Natural killer cell treated with Interleukin-12 subunit alpha and Interleukin-12 subunit beta and Interleukin-15 and Interleukin-18, amount 100 ng/mL, for 72 hours (primary cell): ENCODE results near the gene CPT1C. TPM values are rescaled to one million over a fixed set of nuclear protein-coding genes. Genes with fewer than 3 reads are reported as not detected.

ENCODE experiments used
- ATAC-seq, 2 donors: fragments of 150-1000 bp; cut with Tn5 transposase in 1 of 2; sonication (Bioruptor Pico), chemical (Tn5 transposase) in 1 of 2; 2 replicates each; pipeline ENCODE4 v1.10.0; 2021
- DNase-seq: peaks from one replicate; pipeline ENCODE4 v3.0.0; 2022; ENCODE audit warnings: low spot score
- H3K27ac Mint-ChIP-seq, 2 donors: 1 replicate in 1 of 2; 2 replicates in 1 of 2; pipeline ENCODE4 v1.8.0; 2022; ENCODE audit warnings: mixed read lengths in 2 of 2, mild to moderate bottlenecking in 1 of 2, moderate library complexity in 1 of 2
- H3K27me3 Mint-ChIP-seq, 2 donors: 1 replicate in 1 of 2; 2 replicates in 1 of 2; pipeline ENCODE4 v1.8.0; 2022; ENCODE audit warnings: mixed read lengths in 2 of 2
- H3K36me3 Mint-ChIP-seq: one replicate; pipeline ENCODE4 v1.8.0; 2022; ENCODE audit warnings: mixed read lengths
- H3K4me1 Mint-ChIP-seq, 2 donors: 1 replicate in 1 of 2; 2 replicates in 1 of 2; pipeline ENCODE4 v1.8.0; 2022; ENCODE audit warnings: low read depth in 2 of 2, mixed read lengths in 2 of 2, mild to moderate bottlenecking in 1 of 2
- H3K4me3 Mint-ChIP-seq: one replicate; pipeline ENCODE4 v1.8.0; 2022; ENCODE audit warnings: mixed read lengths
- H3K9me3 Mint-ChIP-seq: 2 replicates; pipeline ENCODE4 v1.8.0; 2022; ENCODE audit warnings: mixed read lengths
- total RNA-seq, 2 donors: library from RNA; stranded (reverse); gene quantifications; one replicate each; pipeline ENCODE4 v1.2.3, GENCODE V29; 2022

CPT1C gene
- total RNA-seq, 2 donors from 2014 or later = 0.52 to 2.7 TPM

DNA sequence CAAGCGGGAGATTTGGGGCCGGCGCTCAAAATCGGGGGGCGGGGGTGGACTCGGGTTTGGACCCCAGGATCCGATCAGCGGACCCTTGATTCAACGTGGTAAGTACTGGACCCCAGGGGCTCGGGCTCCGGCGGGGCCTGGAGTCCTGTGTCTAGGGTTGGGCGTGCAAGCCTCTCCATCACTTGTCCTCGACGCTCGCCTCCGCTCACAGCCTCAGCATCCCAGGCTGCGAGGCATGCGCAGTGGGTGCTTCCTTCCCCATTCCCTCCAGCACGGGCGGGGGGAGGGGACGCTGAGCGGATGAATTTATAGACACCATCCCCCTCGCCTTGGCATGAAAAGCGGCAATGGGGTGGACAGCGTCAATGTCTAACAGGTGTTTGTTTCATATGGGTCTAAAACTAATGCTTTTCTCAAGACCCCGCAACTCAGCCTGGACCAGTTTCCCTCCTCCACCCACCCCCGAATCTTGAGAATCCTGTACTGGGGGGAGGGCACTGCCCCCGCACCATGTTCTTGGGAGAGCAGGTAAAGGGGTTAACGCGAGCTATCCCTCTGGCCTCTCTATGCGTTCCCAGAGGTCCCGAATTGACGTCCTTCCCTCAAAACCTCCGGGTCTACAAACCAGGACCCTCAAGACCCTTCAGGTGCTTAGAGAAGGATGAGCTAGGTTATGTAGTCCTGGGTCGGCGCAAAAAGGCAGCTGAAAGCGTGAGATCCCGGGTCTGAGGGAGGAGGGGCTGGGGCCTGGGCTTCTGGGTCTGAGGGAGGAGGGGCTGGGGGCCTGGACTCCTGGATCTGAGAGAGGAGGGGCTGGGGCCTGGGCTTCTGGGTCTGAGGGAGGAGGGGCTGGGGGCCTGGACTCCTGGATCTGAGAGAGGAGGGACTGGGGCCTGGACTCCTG is 579 bp downstream of the CPT1C start:
- peaks cover 4% of the 10 kb centered on the region for H3K36me3 Mint-ChIP-seq
- peak overlapping the region in 1 of 2 donors; percentile 47 for H3K27ac Mint-ChIP-seq
- DNase-seq (no peak), ATAC-seq (peak in 1 of 2 donors; percentile 36)
- no peaks in the 10 kb centered on the region for H3K9me3 Mint-ChIP-seq
- H3K27me3 Mint-ChIP-seq = peaks cover 9 to 11% of the 10 kb centered on the region in 2 donors
- H3K4me1 Mint-ChIP-seq = peaks cover 13 to 15% of the 10 kb centered on the region in 2 donors
- H3K4me3 Mint-ChIP-seq = peak overlapping the region; percentile 76

DNA sequence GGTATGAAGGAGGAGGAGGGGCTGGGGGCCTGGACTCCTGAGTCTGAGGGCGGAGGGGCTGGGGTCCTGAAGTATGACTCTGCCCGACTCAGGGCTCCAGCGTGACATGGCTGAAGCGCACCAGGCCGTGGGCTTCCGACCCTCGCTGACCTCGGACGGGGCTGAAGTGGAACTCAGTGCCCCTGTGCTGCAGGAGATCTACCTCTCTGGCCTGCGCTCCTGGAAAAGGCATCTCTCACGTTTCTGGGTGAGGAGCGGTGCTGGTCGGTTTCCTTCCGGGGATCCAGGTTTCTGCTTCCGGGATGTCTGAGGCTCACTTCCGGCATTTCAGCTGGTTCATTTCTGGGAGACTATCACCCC is 1.2 kb downstream of the CPT1C start:
- H3K27me3 Mint-ChIP-seq = peaks cover 9 to 11% of the 10 kb centered on the region in 2 donors
- no peak overlapping the region for H3K4me3 Mint-ChIP-seq
- peaks cover 4% of the 10 kb centered on the region for H3K36me3 Mint-ChIP-seq
- no peaks in the 10 kb centered on the region for H3K9me3 Mint-ChIP-seq
- DNase-seq (no peak), ATAC-seq (no peak)
- H3K4me1 Mint-ChIP-seq = peaks cover 13 to 15% of the 10 kb centered on the region in 2 donors
- H3K27ac Mint-ChIP-seq = no peak overlapping the region

DNA sequence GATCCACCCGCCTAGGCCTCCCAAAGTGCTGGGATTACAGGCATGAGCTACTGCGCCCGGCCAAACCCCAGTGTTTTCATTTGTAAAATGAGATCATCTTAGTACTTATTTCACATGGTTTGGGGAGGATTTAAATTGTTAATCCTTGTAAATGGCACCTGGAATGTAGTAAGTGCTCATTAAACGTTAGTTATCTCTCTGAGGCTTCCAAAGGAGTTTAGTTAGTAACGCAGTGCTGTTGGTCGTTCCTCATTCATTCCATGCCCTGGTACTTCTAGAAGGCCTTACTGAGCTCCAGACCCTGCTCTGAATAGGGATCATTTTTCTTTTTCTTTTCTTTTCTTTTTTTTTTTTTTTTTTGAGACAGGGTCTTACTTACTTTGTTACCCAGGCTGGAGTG is 5.2 kb downstream of the CPT1C start:
- no peaks in the 10 kb centered on the region for H3K9me3 Mint-ChIP-seq
- DNase-seq = no peak

DNA sequence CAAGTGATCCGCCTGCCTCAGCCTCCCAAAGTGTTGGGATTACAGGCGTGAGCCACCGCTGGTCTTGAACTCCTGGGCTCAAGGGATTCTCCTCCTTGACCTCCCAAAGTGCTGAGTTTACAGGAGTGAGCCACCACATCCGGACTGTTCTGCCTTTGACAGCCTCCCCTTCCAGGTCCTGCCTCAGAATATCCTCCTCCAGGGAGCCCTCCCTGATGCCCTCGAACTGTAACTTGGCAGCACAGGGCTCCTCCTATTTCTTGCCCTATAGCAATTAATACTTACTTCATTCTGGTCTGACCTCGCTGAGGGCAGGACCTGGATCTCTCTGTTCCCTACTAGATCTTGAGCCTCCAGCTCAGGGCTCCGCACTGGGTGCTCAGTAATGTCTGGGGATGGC is 5.9 kb downstream of the CPT1C start:
- no peaks in the 10 kb centered on the region for H3K4me1 Mint-ChIP-seq

More for the DNA sequence above, 5.2 kb downstream of the CPT1C start:
- no peak for ATAC-seq
- Mint-ChIP-seq H3K36me3 (no peaks in the 10 kb centered on the region), H3K27me3 (peaks cover under 1 to 4% of the 10 kb centered on the region in 2 donors), H3K27ac (no peak overlapping the region), H3K4me1 (peaks cover 0 to under 1% of the 10 kb centered on the region in 2 donors), H3K4me3 (no peak overlapping the region)

DNA sequence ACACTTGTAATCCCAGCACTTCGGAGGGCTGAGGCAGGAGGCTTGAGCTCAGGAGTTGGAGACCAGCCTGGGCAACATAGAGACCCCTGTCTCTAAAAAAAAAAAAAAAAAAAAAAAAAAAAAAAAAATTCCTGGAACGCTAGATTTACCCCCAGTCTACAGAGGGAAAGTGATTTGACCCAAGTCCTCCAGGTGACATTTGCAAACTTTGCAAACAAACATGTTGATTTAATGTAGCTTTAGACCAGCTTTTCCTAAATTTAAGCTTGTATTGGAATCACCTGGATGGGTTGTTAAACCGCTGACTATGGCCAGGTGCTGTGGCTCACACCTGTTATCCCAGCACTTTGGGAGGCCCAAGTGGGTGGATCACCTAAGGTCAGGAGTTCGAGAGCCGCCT is 8.4 kb downstream of the CPT1C start:
- ATAC-seq (no peak), DNase-seq (no peak)
- Mint-ChIP-seq H3K27ac (no peak overlapping the region), H3K4me1 (no peaks in the 10 kb centered on the region), H3K36me3 (no peaks in the 10 kb centered on the region), H3K4me3 (no peak overlapping the region), H3K9me3 (no peaks in the 10 kb centered on the region), H3K27me3 (no peaks in the 10 kb centered on the region)

More for the DNA sequence above, 5.9 kb downstream of the CPT1C start:
- no peaks in the 10 kb centered on the region for H3K9me3 Mint-ChIP-seq
- peaks cover 0 to 4% of the 10 kb centered on the region in 2 donors for H3K27me3 Mint-ChIP-seq
- no peak overlapping the region for H3K4me3 Mint-ChIP-seq
- DNase-seq (no peak), ATAC-seq (no peak)
- H3K27ac Mint-ChIP-seq = no peak overlapping the region
- H3K36me3 Mint-ChIP-seq = no peaks in the 10 kb centered on the region

DNA sequence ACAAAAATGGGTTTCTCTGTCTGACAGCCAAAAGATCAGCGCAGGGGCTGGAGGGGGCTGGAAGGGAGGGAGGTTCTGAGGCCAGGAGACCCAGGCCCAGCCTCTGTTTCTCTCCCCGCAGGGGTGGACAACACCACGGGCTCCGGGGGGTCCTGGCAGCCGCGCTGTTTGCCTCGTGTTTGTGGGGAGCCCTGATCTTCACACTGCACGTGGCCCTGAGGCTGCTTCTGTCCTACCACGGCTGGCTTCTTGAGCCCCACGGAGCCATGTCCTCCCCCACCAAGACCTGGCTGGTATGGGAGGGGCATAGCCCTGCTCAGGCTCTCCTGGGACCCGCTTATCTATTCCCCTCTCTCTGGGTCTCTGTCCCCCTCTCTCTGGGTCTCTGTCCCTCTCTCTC is 9.6 kb downstream of the CPT1C start:
- H3K27me3 Mint-ChIP-seq = no peaks in the 10 kb centered on the region
- H3K4me1 Mint-ChIP-seq = no peaks in the 10 kb centered on the region
- no peak for DNase-seq
- peak; percentile 50 to 54 for ATAC-seq
- no peak overlapping the region for H3K4me3 Mint-ChIP-seq
- no peaks in the 10 kb centered on the region for H3K36me3 Mint-ChIP-seq
- H3K27ac Mint-ChIP-seq = no peak overlapping the region
- H3K9me3 Mint-ChIP-seq = no peaks in the 10 kb centered on the region

DNA sequence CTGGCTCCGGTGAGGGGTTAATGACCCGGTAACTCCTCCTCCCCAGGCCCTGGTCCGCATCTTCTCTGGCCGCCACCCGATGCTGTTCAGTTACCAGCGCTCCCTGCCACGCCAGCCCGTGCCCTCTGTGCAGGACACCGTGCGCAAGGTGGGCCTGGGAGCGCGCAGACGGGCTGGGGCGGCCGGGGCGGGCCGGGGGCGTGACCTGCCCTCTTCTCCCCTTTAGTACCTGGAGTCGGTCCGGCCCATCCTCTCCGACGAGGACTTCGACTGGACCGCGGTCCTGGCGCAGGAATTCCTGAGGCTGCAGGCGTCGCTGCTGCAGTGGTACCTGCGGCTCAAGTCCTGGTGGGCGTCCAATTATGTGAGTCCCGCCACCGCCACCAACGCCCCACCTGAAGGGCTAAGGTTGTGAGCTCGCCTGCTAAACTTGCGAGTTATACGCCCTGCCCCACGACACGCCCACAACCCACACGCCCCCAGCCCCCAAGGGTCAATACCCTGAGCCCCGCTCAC is 10.4 kb downstream of the CPT1C start:
- DNase-seq (no peak), ATAC-seq (no peak)
- no peak overlapping the region for H3K27ac Mint-ChIP-seq
- no peaks in the 10 kb centered on the region for H3K36me3 Mint-ChIP-seq
- H3K4me1 Mint-ChIP-seq = no peaks in the 10 kb centered on the region
- no peaks in the 10 kb centered on the region for H3K27me3 Mint-ChIP-seq
- H3K4me3 Mint-ChIP-seq = no peak overlapping the region
- no peaks in the 10 kb centered on the region for H3K9me3 Mint-ChIP-seq

DNA sequence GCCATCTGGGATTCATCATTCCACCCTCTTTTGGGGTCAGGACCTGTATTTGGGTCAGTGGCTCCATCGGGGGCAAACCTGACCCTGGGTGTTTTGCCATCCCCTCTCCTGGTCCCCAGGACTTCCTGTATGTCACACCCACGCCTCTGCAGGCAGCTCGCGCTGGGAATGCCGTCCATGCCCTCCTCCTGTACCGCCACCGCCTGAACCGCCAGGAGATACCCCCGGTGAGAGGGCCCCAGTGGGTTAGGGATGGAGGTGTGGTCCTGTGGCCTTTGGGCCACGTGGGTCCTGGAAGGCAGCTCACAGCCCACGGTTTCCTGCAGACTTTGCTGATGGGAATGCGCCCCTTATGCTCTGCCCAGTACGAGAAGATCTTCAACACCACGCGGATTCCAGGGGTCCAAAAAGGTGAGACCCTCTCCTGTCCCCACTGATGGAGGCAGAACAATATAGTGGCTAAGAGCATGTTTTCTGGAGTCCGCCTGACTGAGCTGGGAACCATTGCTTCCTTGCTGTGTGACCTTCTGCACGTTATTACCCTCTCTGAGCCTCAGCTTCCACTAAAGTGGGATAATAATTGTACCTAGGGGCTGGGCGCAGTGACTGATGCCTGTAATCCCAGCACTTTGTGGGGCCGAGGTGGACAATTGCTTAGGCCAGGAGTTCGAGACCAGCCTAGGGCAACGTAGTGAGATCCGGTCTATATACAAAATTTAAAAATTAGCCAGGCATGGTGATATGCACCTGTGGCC is 14.1 kb downstream of the CPT1C start:
- ATAC-seq (no peak), DNase-seq (no peak)
- H3K4me3 Mint-ChIP-seq = no peak overlapping the region
- H3K36me3 Mint-ChIP-seq = no peaks in the 10 kb centered on the region
- H3K9me3 Mint-ChIP-seq = no peaks in the 10 kb centered on the region
- no peaks in the 10 kb centered on the region for H3K4me1 Mint-ChIP-seq
- no peak overlapping the region for H3K27ac Mint-ChIP-seq
- H3K27me3 Mint-ChIP-seq = peaks cover 0 to 2% of the 10 kb centered on the region in 2 donors

DNA sequence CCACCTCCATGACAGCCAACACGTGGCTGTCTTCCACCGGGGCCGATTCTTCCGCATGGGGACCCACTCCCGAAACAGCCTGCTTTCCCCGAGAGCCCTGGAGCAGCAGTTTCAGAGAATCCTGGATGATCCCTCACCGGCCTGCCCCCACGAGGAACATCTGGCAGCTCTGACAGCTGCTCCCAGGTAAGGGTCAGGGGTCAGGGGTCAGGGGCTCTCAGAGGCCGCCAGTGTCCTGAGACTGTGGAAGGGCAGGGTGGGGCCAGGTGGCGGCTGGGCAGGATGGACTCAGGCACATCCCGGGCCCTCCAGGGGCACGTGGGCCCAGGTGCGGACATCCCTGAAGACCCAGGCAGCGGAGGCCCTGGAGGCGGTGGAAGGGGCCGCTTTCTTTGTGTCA is 15.0 kb downstream of the CPT1C start:
- Mint-ChIP-seq H3K9me3 (no peaks in the 10 kb centered on the region), H3K27me3 (peaks cover 0 to 5% of the 10 kb centered on the region in 2 donors), H3K4me3 (no peak overlapping the region), H3K36me3 (no peaks in the 10 kb centered on the region), H3K27ac (no peak overlapping the region), H3K4me1 (no peaks in the 10 kb centered on the region)
- no peak for DNase-seq
- no peak for ATAC-seq

DNA sequence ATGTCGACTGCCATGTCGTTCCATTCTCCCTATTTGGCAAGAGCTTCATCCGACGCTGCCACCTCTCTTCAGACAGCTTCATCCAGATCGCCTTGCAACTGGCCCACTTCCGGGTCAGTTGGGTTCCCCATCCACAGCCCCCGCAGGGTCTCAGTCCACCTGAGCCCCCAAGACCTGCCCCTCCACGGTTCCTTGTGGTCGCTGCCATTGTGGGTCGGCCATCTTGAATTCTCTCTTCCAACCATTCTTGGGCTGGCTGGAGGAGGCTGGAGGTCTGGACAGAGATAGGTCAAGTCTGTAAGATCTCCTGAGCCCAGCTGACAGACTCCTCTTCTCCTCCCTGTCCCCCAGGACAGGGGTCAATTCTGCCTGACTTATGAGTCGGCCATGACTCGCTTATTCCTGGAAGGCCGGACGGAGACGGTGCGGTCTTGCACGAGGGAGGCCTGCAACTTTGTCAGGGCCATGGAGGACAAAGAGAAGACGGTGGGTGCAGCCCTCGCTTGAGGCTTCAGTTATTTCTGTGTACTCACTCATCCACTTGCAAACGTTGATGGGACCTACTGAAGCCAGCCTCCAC is 19.5 kb downstream of the CPT1C start:
- no peak for DNase-seq
- peaks cover 0 to 5% of the 10 kb centered on the region in 2 donors for H3K4me1 Mint-ChIP-seq
- no peak overlapping the region for H3K27ac Mint-ChIP-seq
- ATAC-seq = no peak
- H3K9me3 Mint-ChIP-seq = no peaks in the 10 kb centered on the region
- H3K4me3 Mint-ChIP-seq = no peak overlapping the region
- H3K27me3 Mint-ChIP-seq = peaks cover 0 to 5% of the 10 kb centered on the region in 2 donors
- H3K36me3 Mint-ChIP-seq = no peaks in the 10 kb centered on the region

DNA sequence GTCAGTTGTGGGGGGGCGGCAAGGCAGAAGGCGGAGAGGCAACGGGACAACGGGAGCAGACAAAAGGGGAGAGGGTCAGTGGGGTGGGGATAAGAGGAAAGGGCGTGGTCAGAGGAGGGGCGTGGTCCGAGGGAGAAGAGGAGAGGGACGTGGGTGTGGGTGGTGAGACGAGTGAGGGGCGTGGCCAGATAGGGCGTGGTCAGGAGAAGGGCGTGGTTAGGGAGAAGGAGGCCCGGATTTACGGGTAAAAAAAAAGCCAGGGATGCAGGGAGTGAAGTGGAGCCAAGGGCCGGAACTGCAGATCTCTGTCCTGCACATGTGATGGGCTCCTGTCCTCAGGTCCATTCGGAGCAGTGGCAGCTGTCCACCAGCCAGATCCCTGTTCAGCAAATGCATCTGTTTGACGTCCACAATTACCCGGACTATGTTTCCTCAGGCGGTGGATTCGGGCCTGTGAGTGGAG is 21.5 kb downstream of the CPT1C start:
- DNase-seq (no peak), ATAC-seq (no peak)
- no peak overlapping the region for H3K4me3 Mint-ChIP-seq
- peaks cover 7 to 10% of the 10 kb centered on the region in 2 donors for H3K4me1 Mint-ChIP-seq
- H3K36me3 Mint-ChIP-seq = no peaks in the 10 kb centered on the region
- H3K27me3 Mint-ChIP-seq = peaks cover 0 to 5% of the 10 kb centered on the region in 2 donors
- H3K9me3 Mint-ChIP-seq = no peaks in the 10 kb centered on the region
- H3K27ac Mint-ChIP-seq = peak overlapping the region; percentile 14 to 45

DNA sequence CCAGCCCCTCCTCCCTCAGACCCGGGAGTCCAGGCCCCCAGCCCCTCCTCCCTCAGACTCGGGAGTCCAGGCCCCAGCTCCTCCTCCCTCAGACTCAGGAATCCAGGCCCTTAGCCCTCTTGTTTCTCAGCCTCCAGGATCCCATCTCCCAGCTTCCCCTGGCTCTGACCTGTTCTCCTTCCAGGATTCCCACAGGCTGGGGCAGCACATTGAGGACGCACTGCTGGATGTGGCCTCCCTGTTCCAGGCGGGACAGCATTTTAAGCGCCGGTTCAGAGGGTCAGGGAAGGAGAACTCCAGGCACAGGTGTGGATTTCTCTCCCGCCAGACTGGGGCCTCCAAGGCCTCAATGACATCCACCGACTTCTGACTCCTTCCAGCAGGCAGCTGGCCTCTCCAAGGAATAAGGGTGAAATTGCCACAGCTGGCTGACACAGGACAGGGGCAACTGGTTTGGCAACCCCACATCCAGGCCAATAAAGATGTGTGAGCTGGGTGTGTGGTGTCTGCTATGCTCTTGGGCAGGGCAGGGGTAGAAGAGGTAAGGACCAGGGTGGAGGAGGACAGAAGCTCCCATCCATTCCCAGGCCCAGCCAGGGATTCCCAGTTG is 22.4 kb downstream of the CPT1C start:
- DNase-seq (no peak), ATAC-seq (no peak)
- no peak overlapping the region for H3K27ac Mint-ChIP-seq
- no peaks in the 10 kb centered on the region for H3K9me3 Mint-ChIP-seq
- H3K4me1 Mint-ChIP-seq = peaks cover 11 to 14% of the 10 kb centered on the region in 2 donors
- no peaks in the 10 kb centered on the region for H3K36me3 Mint-ChIP-seq
- H3K27me3 Mint-ChIP-seq = peaks cover 0 to 5% of the 10 kb centered on the region in 2 donors
- H3K4me3 Mint-ChIP-seq = no peak overlapping the region

DNA sequence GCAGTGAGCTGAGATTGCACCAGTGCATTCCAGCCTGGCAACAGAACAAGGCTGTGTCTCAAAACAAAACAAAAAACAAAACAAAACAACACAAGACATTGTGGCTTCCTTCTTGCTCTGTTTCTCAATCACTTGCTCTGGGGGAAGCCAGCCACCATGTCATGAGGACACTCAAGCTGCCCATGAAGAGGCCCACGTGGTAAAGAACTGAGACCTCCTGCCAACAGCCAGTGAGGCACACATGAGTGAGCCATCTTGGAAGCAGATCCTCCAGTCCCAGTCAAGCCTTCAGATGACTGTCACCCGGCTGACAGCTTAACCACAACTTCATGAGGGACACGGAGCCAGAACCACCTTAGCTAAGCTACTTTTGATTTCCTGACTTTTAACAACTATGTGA is 25.2 kb downstream of the CPT1C start:
- peak; percentile 17 to 59 for ATAC-seq
- no peaks in the 10 kb centered on the region for H3K27me3 Mint-ChIP-seq
- H3K27ac Mint-ChIP-seq = peak overlapping the region in 1 of 2 donors; percentile 58
- peaks cover 11 to 14% of the 10 kb centered on the region in 2 donors for H3K4me1 Mint-ChIP-seq
- no peak overlapping the region for H3K4me3 Mint-ChIP-seq
- DNase-seq = no peak
- no peaks in the 10 kb centered on the region for H3K9me3 Mint-ChIP-seq
- no peaks in the 10 kb centered on the region for H3K36me3 Mint-ChIP-seq
